Sigmoid colon (tissue), 3 donors: ENCODE data around the gene ALDH18A1.

Experiments used
- CTCF ChIP-seq, 4 experiments: fragments of 450-650 bp in 3 of 4; fragments of 200-600 bp in 1 of 4; IDR thresholded peaks; one replicate each; pipeline ENCODE4 v1.5.1; 2016 to 2019; ENCODE audit warnings: antibody characterized with exemption in 4 of 4, mild to moderate bottlenecking in 3 of 4, moderate library complexity in 2 of 4
- POLR2A ChIP-seq, 2 donors: fragments of 450-650 bp; IDR thresholded peaks; one replicate each; pipeline ENCODE4 v1.6.1; 2016; ENCODE audit warnings: antibody characterized with exemption in 2 of 2, mild to moderate bottlenecking in 2 of 2, moderate library complexity in 2 of 2

DNA sequence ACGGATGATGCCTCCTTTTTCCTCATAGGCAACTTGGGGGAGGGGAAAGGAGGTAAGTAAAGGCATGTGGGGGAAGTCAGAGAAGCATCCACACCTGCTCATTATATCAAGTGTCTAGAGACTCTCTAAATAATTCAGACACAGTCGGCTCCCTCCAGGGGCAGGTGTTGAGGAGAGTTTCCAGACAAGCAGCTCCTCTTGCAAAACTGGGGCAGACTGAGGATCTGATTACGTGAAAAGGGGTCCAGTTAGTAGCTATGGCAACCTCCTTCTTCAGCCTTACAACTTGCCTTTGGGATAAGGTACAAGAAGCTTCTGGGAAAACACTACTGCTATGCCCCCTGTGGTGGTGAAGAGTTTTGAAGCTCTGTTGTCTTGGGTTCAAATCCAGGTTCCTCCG, 56.4 kb downstream of the ALDH18A1 start:
- TF ChIP-seq CTCF (IDR thresholded peaks at IDR 0.05) (peak in 1 of 4 experiments; percentile 7), POLR2A (IDR thresholded peaks at IDR 0.05) (no peak)
